H9 (cell line): ENCODE results near the gene TNIK. TPM values are rescaled to one million over a fixed set of nuclear protein-coding genes. Genes with fewer than 3 reads are reported as not detected.

ENCODE experiments used
- DNase-seq: peaks from one replicate; pipeline ENCODE4 v3.0.0-alpha.2; 2017
- H2AFZ ChIP-seq: one replicate; pipeline ENCODE4 v1.6.1; 2013; ENCODE audit warnings: mild to moderate bottlenecking, low read length, control low read depth, moderate library complexity
- H2AK5ac ChIP-seq: 2 replicates; pipeline ENCODE4 v1.6.1; 2013; ENCODE audit warnings: low read length, control low read depth, mixed read lengths; ENCODE audit not compliant: insufficient read length
- H2BK120ac ChIP-seq: one replicate; pipeline ENCODE4 v1.6.1; 2013; ENCODE audit warnings: low read depth, mild to moderate bottlenecking, low read length, control low read depth, inconsistent platforms; ENCODE audit not compliant: poor library complexity, severe bottlenecking
- H2BK12ac ChIP-seq: 2 replicates; pipeline ENCODE4 v1.6.1; 2013; ENCODE audit warnings: low read length, control low read depth, mixed read lengths, low read depth; ENCODE audit not compliant: insufficient read length
- H2BK15ac ChIP-seq: 2 replicates; pipeline ENCODE4 v1.6.1; 2013; ENCODE audit warnings: low read depth, low read length, control low read depth
- H2BK20ac ChIP-seq: one replicate; pipeline ENCODE4 v1.6.1; 2013; ENCODE audit warnings: low read depth, mild to moderate bottlenecking, low read length, control low read depth, inconsistent platforms; ENCODE audit not compliant: poor library complexity, severe bottlenecking
- H2BK5ac ChIP-seq: 2 replicates; pipeline ENCODE4 v1.6.1; 2013; ENCODE audit warnings: low read length, control low read depth, mixed read lengths; ENCODE audit not compliant: insufficient read length
- H3K14ac ChIP-seq: 2 replicates; pipeline ENCODE4 v1.6.1; 2013; ENCODE audit warnings: low read length, control low read depth; ENCODE audit not compliant: insufficient read depth
- H3K18ac ChIP-seq: 2 replicates; pipeline ENCODE4 v1.6.1; 2013; ENCODE audit warnings: low read depth, mild to moderate bottlenecking, mixed read lengths, low read length, control low read depth; ENCODE audit not compliant: insufficient read length
- H3K23ac ChIP-seq: 2 replicates; pipeline ENCODE4 v1.6.1; 2013; ENCODE audit warnings: low read length, control low read depth, mixed read lengths, low read depth; ENCODE audit not compliant: insufficient read length
- H3K23me2 ChIP-seq: 2 replicates; pipeline ENCODE4 v1.6.1; 2013; ENCODE audit warnings: low read depth, mild to moderate bottlenecking, mixed read lengths, low read length, control low read depth; ENCODE audit not compliant: insufficient read length, poor library complexity, severe bottlenecking
- H3K27ac ChIP-seq: 2 replicates; pipeline ENCODE4 v1.5.1; 2013; ENCODE audit warnings: low read length, control low read depth, mixed read lengths, low read depth; ENCODE audit not compliant: insufficient read length
- H3K27me3 ChIP-seq: 2 replicates; pipeline ENCODE4 v1.6.1; 2013; ENCODE audit warnings: low read length, control low read depth, inconsistent platforms; ENCODE audit not compliant: insufficient read depth
- H3K4ac ChIP-seq: 2 replicates; pipeline ENCODE4 v1.6.1; 2013; ENCODE audit warnings: low read depth, mild to moderate bottlenecking, control low read depth, inconsistent platforms, low read length, moderate library complexity
- H3K4me1 ChIP-seq: 2 replicates; pipeline ENCODE4 v1.6.1; 2013; ENCODE audit warnings: low read length, control low read depth, inconsistent platforms; ENCODE audit not compliant: insufficient read depth
- H3K4me2 ChIP-seq: 2 replicates; pipeline ENCODE4 v1.6.1; 2013; ENCODE audit warnings: low read length, control low read depth, mixed read lengths; ENCODE audit not compliant: insufficient read length, insufficient read depth
- H3K56ac ChIP-seq: 2 replicates; pipeline ENCODE4 v1.6.1; 2013; ENCODE audit warnings: low read depth, mild to moderate bottlenecking, mixed read lengths, low read length, control low read depth; ENCODE audit not compliant: insufficient read length
- H3K79me1 ChIP-seq: 2 replicates; pipeline ENCODE4 v1.6.1; 2013; ENCODE audit warnings: low read depth, mild to moderate bottlenecking, moderate library complexity, low read length, control low read depth, inconsistent platforms; ENCODE audit not compliant: insufficient read depth, poor library complexity, severe bottlenecking
- H3K79me2 ChIP-seq: 2 replicates; pipeline ENCODE4 v1.6.1; 2013; ENCODE audit warnings: low read length, control low read depth, inconsistent platforms; ENCODE audit not compliant: insufficient read depth
- H3K9ac ChIP-seq: 2 replicates; pipeline ENCODE4 v1.6.1; 2013; ENCODE audit warnings: low read length, control low read depth, mixed read lengths; ENCODE audit not compliant: insufficient read length; ENCODE audit errors: extremely low read depth
- H3K9me3 ChIP-seq: one replicate; pipeline ENCODE4 v1.6.1; 2013; ENCODE audit warnings: low read depth, low read length, inconsistent platforms; ENCODE audit not compliant: control insufficient read depth
- H3T11ph ChIP-seq: one replicate; pipeline ENCODE4 v1.6.1; 2013; ENCODE audit warnings: mild to moderate bottlenecking, low read length, control low read depth, inconsistent platforms
- H4K20me1 ChIP-seq: one replicate; pipeline ENCODE4 v1.6.1; 2013; ENCODE audit not compliant: control insufficient read depth, insufficient read length, insufficient read depth
- H4K5ac ChIP-seq: 2 replicates; pipeline ENCODE4 v1.6.1; 2013; ENCODE audit warnings: low read depth, mild to moderate bottlenecking, mixed read lengths, low read length, control low read depth; ENCODE audit not compliant: insufficient read length
- H4K8ac ChIP-seq: replicated peaks from 2 replicates; pipeline ENCODE4 v1.6.1; 2013; ENCODE audit warnings: low read length, control low read depth, mixed read lengths, low read depth; ENCODE audit not compliant: insufficient read length
- H4K91ac ChIP-seq: 2 replicates; pipeline ENCODE4 v1.6.1; 2013; ENCODE audit warnings: low read depth, mild to moderate bottlenecking, moderate library complexity, mixed read lengths, low read length, control low read depth; ENCODE audit not compliant: insufficient read length
- H3K27ac Mint-ChIP-seq, 3 experiments: 2 replicates in 2 of 3; 3 replicates in 1 of 3; pipeline ENCODE4 v1.8.0; 2020 to 2021; ENCODE audit warnings: mixed read lengths in 3 of 3, mild to moderate bottlenecking in 1 of 3, moderate library complexity in 1 of 3
- H3K27me3 Mint-ChIP-seq: 2 replicates; pipeline ENCODE4 v1.8.0; 2021; ENCODE audit warnings: low read depth, mild to moderate bottlenecking, moderate library complexity, mixed read lengths
- H3K36me3 Mint-ChIP-seq, 3 experiments: 2 replicates in 2 of 3; 3 replicates in 1 of 3; pipeline ENCODE4 v1.8.0; 2020 to 2021; ENCODE audit warnings: low read depth in 3 of 3, mixed read lengths in 3 of 3; ENCODE audit not compliant: insufficient read depth in 1 of 3
- H3K4me1 Mint-ChIP-seq, 2 experiments: 2 replicates each; pipeline ENCODE4 v1.8.0; 2020; ENCODE audit warnings: mixed read lengths in 2 of 2
- H3K4me3 Mint-ChIP-seq, 2 experiments: 2 replicates in 1 of 2; 3 replicates in 1 of 2; pipeline ENCODE4 v1.8.0; 2020 to 2021; ENCODE audit warnings: mild to moderate bottlenecking in 2 of 2, mixed read lengths in 2 of 2, moderate library complexity in 1 of 2
- H3K9me3 Mint-ChIP-seq, 2 experiments: 2 replicates in 1 of 2; 3 replicates in 1 of 2; pipeline ENCODE4 v1.8.0; 2020; ENCODE audit warnings: mild to moderate bottlenecking in 2 of 2, mixed read lengths in 2 of 2, moderate library complexity in 1 of 2
- WGBS: extraction: QIAGEN DNeasy Blood & Tissue Kit; methylation state at CpG from one replicate; pipeline ENCODE4 v1.1.7; 2013; ENCODE audit warnings: missing lambda C conversion rate, low lambda C conversion rate, mixed read lengths; ENCODE audit not compliant: insufficient read length; ENCODE audit errors: extremely low coverage; 5-methylcytosine and 5-hydroxymethylcytosine counted together
- total RNA-seq: library from RNA; stranded (reverse); gene quantifications from 2 replicates; pipeline ENCODE4 v1.2.1, GENCODE V29; 2021
- TF ChIP-seq, protein P1 (sequence below): fragments of 200-600 bp; sonication (generic); conservative IDR thresholded peaks from 3 replicates; pipeline ENCODE4 v1.8.0; 2021; ENCODE audit warnings: antibody characterized with exemption, mild to moderate bottlenecking

Gene TNIK
- total RNA-seq, 1 experiment from 2014 or later = 15.9 TPM

DNA sequence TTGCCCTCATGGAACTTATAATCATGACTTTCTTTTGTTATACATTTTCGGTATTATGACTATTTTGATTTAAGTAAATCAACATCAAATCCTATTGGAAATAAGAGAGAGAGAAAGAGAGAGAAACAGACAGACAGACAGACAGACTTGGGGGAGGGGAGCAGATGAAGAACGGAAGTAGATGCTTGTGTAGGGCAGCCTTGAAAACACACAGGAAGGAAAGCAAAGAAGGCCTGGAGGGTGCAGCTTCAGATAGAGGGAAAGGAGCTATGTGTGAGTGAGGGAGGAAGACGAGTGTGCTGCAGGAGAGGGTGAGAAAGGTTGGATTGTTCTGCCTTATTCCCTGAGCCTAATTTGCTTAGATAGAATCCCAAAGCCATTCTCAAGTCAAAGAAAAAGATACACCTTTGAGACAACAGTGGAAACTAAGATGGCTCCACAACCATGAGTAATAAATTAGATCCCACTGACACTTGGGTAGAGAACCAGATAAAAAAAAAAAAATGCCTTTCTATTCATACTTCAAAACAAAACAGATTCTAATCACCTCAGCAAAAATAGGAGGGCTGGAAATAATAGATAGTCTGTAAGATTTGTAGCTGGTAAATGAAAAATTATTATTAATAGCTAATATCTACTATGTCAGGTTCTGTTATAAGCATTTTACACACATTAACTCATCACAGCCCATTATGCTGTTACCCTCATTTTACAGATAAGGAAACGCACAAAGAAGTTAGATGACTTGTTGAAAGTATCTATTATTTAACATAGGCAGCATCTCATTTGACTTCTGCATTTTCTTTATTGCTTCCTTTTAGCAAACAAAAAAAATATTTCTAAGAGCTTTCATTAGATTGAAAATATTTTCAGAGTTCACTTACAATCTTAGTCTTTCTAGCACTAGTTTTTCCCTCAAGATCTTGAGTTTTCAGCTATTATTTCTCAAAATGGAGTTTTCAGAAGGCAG is 214.1 kb downstream of the TNIK start:
- H2BK15ac ChIP-seq = no peak overlapping the region
- H3K4me1 ChIP-seq = no peaks in the 10 kb centered on the region; the same call in 1 of the 2 replicates
- Mint-ChIP-seq H3K4me1 (no peaks in the 10 kb centered on the region), H3K27me3 (no peaks in the 10 kb centered on the region), H3K9me3 (no peaks in the 10 kb centered on the region; a peak in 1 of 5 replicates), H3K36me3 (no peaks in the 10 kb centered on the region; a peak in 1 of 7 replicates), H3K27ac (no peak overlapping the region), H3K4me3 (no peak overlapping the region)
- 0 out of 2 replicates have a peak, but pooled peaks cover 2% of the 10 kb centered on the region for H3K79me2 ChIP-seq
- H3K14ac ChIP-seq = no peak overlapping the region
- H2BK12ac ChIP-seq = no peak overlapping the region
- TF ChIP-seq, protein P1, sequence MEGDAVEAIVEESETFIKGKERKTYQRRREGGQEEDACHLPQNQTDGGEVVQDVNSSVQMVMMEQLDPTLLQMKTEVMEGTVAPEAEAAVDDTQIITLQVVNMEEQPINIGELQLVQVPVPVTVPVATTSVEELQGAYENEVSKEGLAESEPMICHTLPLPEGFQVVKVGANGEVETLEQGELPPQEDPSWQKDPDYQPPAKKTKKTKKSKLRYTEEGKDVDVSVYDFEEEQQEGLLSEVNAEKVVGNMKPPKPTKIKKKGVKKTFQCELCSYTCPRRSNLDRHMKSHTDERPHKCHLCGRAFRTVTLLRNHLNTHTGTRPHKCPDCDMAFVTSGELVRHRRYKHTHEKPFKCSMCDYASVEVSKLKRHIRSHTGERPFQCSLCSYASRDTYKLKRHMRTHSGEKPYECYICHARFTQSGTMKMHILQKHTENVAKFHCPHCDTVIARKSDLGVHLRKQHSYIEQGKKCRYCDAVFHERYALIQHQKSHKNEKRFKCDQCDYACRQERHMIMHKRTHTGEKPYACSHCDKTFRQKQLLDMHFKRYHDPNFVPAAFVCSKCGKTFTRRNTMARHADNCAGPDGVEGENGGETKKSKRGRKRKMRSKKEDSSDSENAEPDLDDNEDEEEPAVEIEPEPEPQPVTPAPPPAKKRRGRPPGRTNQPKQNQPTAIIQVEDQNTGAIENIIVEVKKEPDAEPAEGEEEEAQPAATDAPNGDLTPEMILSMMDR = no peak
- no peaks in the 10 kb centered on the region; the same call in 1 of the 2 replicates for H3K27me3 ChIP-seq
- no peak overlapping the region for H4K91ac ChIP-seq
- no peak for DNase-seq
- no peak overlapping the region for H3K23ac ChIP-seq
- H3K23me2 ChIP-seq = no peaks in the 10 kb centered on the region
- H3K18ac ChIP-seq = no peak overlapping the region
- no peak overlapping the region for H4K8ac ChIP-seq
- H2BK120ac ChIP-seq = no peak overlapping the region
- no peaks in the 10 kb centered on the region for H4K20me1 ChIP-seq
- no peak overlapping the region for H3T11ph ChIP-seq
- H3K79me1 ChIP-seq = no peaks in the 10 kb centered on the region
- H3K27ac ChIP-seq = no peak overlapping the region
- no CpG with 5 or more reads among the region's 4 CpGs for WGBS
- no peak overlapping the region for H3K9ac ChIP-seq
- no peaks in the 10 kb centered on the region for H3K9me3 ChIP-seq
- no peak overlapping the region for H2AK5ac ChIP-seq
- no peak overlapping the region for H2BK20ac ChIP-seq
- no peak overlapping the region for H2AFZ ChIP-seq
- H2BK5ac ChIP-seq = no peak overlapping the region
- no peak overlapping the region for H3K4ac ChIP-seq
- H3K4me2 ChIP-seq = no peak overlapping the region
- H4K5ac ChIP-seq = no peak overlapping the region
- no peak overlapping the region for H3K56ac ChIP-seq
